Inflammatory macrophage (primary cell): Measurements from ENCODE around the gene SMYD1.
"Not testable (repeated sequence)": the region's sequence is repeated elsewhere in the genome, so short reads cannot be mapped to it uniquely, and the experiment has no call there.

ENCODE experiments used
- DNase-seq, 2 donors: peaks; one replicate each; pipeline ENCODE4 v3.0.0-alpha.2; 2020 to 2022
- total RNA-seq, 18 experiments: gene quantifications; one replicate each; lab custom pipeline; 2026; ENCODE audit warnings: mixed read lengths in 6 of 18, inconsistent platforms in 2 of 18; lab: John Stamatoyannopoulos, UW

The SMYD1 gene
- 0 to 0.22 (median 0) reads per million in 18 experiments for total RNA-seq

DNA sequence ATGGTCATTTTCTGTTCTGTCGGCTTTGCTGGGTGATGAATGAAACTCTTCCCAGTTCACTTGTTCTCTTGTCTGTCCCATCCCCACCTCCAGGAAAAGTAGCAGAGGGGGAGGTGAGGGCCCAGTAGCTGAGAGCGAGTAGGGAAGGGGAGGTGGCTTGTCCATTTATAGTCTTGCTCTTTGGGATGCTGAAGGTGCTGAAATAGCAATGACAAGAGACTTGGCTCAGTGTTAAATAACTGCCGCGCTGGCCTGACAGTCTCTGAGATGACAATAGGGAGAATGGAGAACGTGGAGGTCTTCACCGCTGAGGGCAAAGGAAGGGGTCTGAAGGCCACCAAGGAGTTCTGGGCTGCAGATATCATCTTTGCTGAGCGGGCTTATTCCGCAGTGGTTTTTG, at the start of gene SMYD1:
SMYD1 (plus strand) TSS at position 228 of the 400 bp plus-strand sequence; CDS start at position 268, 40 bp downstream.
- no peak for DNase-seq

DNA sequence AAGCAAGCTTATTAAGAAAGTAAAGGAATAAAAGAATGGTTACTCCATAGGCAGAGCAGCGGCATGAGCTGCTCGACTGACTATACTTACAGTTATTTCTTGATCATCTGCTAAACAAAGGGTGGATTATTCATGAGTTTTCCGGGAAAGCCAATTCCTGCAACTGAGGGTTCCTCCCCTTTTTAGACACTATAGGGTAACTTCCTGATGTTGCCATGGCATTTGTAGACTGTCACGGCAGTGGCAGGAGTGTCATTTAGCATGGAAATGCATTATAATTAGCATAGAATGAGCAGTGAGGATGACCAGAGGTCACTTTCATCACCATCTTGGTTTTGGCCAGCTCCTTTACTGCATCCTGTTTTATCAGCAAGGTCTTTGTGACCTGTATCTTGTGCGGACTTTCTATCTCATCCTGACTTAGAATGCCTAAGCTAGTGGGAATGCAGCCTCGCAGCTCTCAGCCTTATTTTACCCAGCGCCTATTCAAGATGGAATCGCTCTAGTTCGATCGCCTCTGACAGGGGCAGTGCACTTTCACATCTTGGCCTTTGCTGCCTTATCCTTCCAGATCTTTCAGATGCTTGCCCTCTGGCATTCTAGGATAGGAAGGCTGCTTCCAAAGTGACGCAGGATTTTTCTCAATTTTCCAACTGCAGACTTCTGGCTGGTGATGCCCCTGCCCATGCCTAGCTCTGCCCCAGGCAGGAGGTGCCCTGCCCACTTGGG, 49.4 kb upstream of the SMYD1 start:
- DNase-seq, result peak; percentile 43 to 67

DNA sequence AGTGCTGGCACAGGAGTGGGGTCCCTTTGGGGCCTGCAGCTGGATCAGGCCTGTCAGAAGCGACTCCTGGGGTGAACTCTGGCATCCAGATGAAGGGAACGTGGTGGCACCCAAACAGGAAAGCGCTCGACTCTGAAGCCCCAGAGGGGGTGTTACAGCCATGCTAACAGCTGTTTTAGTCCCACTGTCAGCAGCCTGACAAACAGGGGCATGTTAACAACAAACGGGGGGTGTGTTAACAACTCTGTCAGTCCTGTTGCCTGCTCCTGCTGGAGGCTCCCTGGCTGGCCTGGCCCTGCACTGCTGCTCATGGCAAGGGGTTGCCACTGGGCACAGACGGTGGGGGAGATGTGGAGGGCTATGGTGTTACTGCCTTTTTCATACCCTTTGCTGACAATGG, 48.7 kb upstream of the SMYD1 start:
- no peak for DNase-seq

DNA sequence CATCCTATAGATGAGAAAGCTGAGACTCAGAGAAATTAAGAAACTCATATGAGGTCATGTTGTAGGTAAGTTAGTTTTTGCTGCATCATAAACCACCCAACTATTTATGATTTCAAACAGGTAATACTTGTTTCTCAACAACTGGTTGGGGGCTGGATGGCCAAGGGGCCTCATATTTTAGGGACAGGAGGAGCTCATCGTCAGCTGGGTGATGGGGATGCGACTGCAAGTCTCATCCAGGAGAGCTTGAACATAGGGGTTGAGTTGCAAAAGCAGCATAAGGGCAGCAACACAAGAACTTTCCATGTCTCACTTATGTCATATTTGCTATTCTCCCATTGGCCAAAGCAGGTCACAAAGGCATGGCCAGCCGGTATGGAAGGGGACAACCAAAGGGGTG, 47.6 kb upstream of the SMYD1 start:
- DNase-seq, result no peak

DNA sequence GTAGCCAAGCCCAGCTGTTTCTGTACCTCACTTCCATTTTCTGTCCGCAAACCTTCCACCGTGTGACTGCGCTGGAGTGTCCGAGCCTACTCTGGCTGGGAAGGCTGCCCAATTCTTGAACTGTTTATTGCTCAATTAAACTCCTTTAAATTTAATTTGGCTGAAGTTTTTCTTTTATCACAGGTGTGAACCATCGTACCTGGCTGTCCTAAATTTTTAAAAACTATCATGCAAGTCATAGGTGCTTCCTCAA, 45.0 kb upstream of the SMYD1 start:
- no peak for DNase-seq

DNA sequence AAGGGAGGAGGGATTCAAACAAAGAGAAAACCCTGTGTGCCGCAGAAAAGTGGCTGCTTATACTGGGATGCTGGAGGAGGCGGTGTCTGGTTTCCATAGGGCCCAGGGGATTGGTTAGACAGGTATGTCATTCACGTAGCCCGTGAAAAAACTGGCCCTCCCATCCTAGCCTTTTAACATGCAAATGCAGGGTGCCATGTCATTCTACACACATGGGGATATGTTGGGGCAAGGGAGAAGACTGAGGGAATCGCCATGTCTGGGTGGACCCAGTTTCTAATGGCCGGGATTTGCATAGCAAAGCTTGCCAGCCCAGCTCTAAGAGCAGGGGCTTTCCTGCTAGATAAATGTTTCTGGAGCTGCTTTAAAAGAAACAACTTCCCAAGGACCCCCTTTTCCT, 43.1 kb upstream of the SMYD1 start:
- no peak for DNase-seq

DNA sequence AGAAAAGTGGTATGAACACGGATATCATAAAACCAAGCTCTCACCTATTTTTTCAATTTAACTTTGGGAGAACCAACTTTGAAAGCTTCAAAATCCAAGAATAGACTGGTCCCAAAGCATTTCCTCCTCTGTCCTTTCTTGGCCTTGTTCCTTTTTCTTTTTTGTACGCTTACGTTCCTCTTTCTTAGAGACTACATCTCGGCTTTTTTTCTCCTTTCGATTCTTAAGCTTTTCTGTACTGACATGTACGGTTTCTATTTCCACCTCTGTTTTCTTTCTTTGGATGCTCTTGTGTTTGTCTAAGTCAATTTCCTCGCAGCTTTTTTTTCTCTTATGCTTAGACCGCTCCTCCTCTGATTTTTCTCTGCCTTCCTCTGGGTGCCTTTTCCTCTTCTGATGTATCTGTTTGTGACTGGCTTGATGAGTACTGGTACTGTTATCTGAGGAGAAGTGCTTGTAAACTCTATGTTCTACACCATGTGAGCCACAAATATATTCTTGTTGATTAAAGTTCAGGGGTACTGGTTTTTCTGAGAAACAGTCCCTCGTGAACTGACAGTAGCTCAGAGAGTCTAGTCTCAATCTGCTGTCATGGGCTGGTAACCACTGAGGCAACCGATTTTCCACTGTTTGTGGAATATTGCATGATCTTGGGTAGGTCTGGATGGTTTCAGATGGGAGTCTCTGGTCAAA, 39.8 kb upstream of the SMYD1 start:
- DNase-seq, result peak; percentile 18 to 35

DNA sequence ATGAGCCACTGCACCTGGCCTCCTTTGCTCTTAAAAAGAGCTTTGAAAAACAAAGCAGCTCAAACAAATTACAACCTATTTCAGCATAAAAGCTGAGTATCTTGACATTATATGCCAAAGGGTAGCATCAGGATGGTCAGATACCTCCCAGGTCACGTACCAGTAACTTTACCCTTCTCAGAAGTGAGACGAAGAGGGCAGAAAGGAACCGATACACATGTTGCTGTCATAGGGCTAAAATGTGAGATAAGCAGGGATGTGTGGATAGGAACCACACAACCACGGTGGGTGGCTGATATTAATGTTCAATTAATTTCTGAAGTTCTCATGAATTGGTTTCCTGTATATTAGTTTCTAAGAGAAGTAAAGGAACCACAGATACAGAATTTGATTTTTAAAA, 38.7 kb upstream of the SMYD1 start:
- DNase-seq, result no peak

DNA sequence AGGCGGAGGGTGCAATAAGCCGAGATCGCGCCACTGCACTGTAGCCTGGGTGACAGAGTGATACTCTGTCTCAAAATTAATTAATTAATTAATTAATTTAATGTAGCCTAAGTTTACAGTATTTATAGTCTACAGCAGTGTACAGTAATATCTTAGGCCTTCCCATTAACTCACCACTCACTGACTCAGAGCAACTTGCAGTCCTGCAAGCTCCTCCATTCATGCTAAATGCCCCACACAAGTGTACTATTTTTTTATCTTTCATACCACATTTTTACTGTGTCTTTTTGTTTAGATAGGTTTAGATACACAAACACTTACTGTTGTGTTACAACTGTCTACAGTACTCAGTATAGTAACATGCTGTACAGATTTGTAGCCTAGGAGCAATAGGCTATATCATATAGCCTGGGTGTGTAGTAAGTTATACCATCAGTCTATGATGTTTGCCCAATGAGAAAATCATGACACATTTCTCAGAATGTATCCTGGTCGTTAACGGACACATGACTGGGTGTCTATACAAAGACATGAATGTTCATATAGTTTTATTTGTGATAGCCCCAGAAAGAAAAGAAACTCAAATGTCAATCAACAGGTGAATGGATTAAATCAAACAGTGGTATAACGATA, 35.4 kb upstream of the SMYD1 start:
- DNase-seq, result no peak

DNA sequence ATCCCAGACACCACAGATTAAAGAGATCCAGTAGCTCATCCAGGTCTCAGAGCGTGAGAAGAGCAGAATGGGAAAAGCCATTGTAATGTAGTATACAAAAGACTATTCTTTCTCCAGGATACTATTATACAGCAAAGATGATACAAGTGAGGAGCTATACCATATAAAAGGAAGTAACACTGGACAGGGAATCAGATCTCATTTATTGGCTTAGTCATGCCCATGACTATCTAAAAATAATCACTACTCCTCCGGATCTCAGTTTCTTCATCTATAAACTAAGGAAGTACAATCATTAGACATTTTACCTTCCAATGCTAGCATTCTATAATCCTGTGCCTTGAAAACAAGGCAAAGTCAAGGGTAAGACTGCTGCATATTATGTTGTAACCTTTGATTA, 31.4 kb upstream of the SMYD1 start:
- peak; percentile 62 to 66 for DNase-seq

DNA sequence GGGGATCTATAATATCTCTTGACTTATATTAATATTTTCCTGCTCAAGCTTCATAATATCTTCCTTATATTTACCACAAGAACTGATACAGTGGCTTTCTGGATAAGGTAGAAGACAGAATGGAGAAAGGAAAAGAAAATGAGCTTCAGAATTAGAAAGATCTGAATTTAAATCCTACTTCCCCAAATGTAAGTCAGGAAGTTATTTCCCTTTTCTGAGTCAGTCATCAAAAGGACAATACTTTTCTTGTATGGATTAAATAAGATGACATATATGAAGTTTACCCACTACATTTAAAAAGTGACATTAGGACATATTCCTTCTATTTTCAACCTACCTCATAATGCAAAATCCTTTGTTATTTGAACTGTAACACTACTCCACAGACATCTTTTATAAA, 31.0 kb upstream of the SMYD1 start:
- DNase-seq, result peak in 1 of 2 donors; percentile 50

DNA sequence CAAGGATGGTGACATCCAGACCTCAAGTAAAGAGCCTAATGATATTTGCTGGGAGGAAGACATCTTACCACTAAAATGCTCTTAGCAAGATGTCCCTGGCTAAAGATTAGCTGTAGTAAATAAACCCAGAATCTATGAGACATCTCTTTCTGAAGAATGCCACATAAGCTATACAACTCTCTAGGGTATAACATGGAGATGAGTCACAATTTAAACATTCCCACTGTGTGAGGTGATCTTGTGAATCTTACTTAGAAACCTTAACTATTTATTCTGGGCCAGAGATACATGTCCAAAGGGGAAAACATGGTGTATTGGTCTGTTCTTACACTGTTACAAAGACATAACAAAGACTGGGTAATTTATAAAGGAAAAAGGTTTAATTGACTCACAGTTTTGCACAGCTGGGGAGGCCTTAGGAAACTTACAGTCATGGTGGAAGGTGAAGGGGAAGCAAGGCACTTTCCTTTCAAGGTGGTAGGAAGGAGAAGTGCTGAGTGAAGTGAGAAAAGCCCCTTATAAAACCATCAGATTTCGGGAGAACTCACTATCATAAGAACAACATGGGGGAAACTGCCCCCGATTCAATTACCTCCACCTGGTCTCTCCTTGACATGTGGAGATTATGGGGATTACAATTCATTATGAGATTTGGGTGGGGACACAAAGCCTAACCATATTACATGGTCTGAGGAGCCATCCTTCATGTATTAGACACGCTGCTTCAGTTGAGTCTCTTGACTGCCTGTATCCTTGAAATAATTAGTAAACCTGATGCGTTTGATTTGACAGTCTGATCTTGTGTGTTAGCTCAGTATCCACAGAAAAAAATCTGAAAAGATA, 29.1 kb upstream of the SMYD1 start:
- no peak for DNase-seq

DNA sequence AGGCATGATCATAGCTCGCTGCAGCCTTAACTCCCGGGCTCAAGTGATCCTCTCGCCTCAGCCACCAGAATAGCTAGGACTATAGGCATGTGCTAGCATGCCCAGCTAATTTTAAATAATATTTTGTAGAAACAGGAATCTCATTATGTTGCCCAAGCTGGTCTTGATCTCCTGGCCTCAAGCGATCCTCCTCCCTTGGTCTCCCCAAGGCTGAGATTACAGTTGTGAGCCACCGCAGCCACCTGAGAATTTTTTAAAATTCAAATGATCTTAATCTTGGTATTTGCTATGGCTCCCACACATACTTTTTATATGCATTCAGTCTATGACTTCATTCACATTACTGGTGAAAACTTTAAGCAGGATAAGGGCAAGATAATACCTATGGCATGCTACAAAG, 25.1 kb upstream of the SMYD1 start:
- DNase-seq, result no peak

DNA sequence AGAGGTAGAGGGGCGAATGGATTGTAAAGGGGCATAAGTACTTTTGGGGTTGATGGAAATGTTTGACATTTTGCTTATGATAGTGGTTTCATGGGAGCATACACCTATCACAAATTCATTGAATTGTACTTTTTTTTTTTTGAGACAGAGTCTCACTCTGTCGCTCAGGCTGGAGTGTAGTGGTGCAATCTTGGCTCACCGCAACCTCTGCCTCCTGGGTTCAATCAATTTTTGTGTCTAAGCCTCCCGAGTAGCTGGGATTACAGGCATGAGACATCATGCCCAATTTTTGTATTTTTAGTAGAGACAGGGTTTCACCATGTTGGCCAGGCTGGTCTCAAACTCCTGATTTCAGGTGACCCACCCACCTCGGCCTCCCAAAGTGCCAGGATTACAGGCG, 22.1 kb upstream of the SMYD1 start:
- not testable (repeated sequence) for DNase-seq

DNA sequence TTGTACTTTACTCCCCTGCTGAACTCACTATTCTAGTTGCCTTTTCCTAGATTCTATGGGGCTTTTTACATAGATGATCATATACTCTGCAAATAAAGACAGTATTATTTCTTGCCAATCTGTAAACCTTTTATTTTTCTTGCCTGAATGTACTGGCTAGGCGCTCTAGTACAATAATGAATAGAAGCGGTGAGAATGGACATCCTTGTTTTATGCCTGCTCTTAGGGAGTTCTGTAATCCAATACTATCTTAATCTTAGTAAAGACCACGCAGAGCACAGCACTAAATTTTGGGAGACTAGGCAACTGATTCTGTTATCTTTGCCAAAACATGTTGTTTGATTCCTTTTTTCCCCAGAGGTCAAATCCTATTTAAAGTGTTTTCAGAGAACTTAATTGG, 19.1 kb upstream of the SMYD1 start:
- no peak for DNase-seq

DNA sequence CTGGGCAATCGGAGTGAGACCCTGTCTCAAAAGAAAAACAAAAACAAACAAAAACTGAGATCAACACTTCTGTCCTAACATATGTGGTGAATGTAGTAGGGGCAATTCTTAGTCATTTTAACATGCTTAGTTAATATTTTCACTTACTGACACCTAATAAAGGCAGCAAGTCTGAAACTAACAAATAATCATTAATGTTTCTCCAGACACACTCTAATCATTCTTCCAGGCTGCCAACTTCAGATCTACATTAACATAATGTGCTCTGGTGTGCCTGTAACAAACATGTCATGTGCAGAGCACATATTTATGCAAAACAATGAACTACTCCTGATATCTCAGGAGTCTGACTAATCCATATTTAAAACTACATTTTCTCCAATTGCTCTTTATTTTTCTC, 18.0 kb upstream of the SMYD1 start:
- no peak for DNase-seq

DNA sequence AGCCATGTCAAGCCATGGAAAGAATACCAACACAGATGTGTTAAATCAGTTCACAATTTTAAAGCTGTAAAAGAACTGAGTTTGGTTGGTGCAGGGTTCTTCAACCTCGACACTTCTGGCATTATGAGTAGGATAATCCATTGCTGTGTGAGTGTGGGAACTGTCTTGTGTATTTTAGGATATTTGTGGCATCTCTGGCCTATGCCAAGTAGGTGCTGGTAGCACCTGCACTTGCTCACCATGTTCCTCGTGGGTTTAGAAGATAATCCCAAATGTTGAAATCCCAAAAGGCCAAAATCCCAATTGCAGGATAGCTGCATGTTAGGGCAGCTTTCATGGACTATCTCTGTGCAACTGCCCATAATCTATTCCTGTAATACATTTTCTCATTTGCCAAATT, 15.8 kb upstream of the SMYD1 start:
- DNase-seq, result no peak

DNA sequence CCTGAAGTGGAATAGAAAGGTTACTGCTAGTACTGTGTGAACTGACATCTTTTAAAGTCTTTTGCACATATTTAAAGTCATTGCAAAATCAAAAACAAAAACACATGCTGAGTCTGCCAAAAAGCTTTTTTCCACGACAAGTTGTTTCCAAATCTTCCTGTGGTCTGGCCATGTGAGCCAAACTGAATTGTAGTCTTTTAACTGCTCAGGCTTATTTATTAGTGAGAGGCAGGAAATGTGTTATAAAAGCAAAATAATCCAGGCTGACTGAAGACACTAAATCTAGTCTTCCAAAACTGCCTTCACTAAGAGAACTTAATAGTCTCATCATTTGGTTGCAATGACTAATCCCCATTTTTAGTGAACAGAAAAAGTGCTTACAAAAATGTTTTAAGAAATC, 14.3 kb upstream of the SMYD1 start:
- peak; percentile 39 to 58 for DNase-seq

DNA sequence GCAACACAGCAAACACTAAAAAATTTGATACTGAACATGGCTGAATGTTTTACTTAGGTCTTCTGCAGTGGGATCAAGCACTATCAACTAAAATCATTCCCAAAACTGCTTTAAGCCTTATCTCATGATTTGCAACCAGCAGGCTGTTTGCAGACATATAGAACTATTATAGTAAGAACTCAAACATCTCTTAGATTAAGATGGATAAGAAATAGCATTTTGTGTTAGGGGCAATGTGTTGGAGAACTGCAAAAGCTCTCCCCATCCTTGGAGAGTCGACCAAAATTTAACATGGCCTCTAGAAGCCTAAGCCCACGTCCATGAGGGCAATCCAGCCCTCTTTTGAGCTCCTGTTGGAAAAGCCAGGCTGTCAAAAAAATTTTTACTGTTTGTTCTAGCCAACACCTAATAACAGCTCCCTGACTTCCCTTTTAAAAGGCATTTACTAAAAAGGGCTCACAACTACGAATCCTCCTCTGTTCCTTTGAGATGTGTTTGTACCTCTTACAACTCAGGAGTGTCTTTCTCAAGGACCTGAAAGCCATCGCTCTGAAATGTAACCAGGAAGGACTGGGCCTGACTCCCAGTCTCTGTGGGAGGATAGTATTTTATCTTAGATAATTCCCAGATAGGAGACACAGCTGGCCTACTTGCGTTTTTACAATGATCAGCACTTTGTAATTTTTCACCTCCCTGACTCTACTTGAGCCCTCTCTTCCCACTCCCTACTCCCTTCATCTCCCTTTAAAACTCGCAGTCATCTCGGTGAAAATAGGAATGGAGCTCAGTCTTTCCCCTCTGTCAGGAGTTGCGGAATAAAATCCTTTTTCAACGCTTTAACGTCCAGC, 13.5 kb upstream of the SMYD1 start:
- peak; percentile 30 to 40 for DNase-seq

DNA sequence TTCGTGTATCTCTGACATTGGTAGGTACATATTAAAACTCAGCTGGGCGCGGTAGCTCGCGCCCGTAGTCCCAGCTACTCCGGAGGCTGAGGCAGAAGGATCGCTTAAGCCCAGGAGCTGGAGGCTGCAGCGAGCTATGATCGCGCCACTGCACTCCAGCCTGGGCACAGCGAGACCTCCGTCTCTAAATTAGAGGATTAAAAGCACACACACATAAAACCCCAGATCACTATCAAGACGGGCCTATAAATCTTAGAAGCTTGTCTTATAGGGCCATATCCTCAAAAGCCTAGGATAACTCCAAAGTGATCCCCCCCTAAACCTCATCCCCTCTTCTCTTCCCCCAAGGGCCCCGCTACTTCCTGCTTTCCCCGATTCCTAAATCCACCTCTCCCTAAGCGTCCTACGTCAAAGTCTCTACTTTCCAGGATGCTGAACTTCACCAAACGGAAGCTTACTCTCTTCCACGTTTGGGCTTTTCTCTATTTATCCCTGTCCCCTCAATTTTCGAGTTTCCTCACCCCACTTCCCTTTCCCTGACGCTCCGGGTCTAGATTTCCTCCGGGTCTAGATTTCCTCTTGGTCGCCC, 12.7 kb upstream of the SMYD1 start:
- peak in 1 of 2 donors; percentile 51 for DNase-seq

DNA sequence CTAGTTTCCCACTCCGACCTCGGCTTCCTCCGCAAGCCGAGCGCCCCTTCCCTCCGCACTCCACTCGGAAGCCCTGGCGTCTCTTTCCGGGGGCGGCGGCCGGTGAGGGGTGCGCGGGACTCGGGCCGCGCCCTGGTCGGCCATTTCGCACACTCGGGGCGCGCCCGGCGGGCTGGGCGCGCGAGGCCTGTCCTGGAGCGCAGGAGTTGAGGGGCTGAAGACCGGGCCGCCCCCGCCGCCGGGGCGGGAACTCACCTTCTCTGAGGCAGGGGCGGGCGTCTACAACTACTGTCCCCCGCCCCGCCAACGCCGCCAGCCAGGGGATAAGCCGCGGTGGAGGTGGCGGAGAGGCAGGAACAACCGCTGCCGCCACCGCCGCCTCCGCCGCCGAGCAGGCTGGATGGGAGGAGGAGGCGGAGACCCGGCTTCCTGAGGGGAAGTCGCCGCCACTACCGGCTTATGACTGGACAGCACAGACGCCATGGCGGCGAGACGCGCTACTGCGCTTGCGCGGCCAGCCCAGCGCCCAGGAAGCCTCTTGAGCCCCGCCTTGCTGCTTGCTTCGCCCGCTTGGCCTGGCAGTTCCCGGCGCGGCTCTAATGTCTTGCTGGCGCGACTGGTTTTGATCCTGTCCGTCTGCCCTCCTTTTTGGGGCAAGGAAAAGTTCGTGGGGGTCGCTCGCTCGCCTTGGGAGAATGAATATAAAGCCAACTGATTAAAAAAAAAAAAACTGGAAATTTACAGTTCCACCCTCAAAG, 12.1 kb upstream of the SMYD1 start, which contains the start of gene KRCC1:
KRCC1 (minus strand) TSS at position 413 of the 758 bp plus-strand sequence. CDS start 27,220 bp downstream, outside the sequence.
- peak; percentile 98 to 99 for DNase-seq
